WTC11 (cell line): ENCODE results near the gene MECR.

Source experiments
- JUN ChIP-seq: sonication (generic); formaldehyde crosslinking; IDR thresholded peaks from 2 replicates; pipeline ENCODE4 v1.8.0; 2023; ENCODE audit warnings: mild to moderate bottlenecking, missing genetic modification reagents
- RELA ChIP-seq: sonication (generic); formaldehyde crosslinking; IDR thresholded peaks from 2 replicates; pipeline ENCODE4 v1.8.1; 2022; ENCODE audit warnings: missing genetic modification reagents, mild to moderate bottlenecking, borderline replicate concordance
- SMAD3 ChIP-seq: sonication (generic); formaldehyde crosslinking; IDR thresholded peaks from 2 replicates; pipeline ENCODE4 v1.8.0; 2022; ENCODE audit warnings: missing genetic modification reagents, mild to moderate bottlenecking, borderline replicate concordance
- TEAD4 ChIP-seq: sonication (generic); formaldehyde crosslinking; IDR thresholded peaks from 2 replicates; pipeline ENCODE4 v1.8.0; 2022; ENCODE audit warnings: mild to moderate bottlenecking, missing genetic modification reagents
- ZNF423 ChIP-seq: fragments of 250-450 bp; sonication (Bioruptor Pico); IDR thresholded peaks from 2 replicates; pipeline ENCODE4 v2.1.2; 2022; ENCODE audit warnings: mild to moderate bottlenecking, moderate library complexity
- TF ChIP-seq, protein P1 (sequence below): sonication (generic); formaldehyde crosslinking; IDR thresholded peaks from 2 replicates; pipeline ENCODE4 v1.8.1; 2023; ENCODE audit warnings: mild to moderate bottlenecking, missing genetic modification reagents, moderate library complexity
- TF ChIP-seq, protein P2 (sequence below): fragments of 200-600 bp; IDR thresholded peaks from 2 replicates; pipeline ENCODE4 v1.8.0; 2022; ENCODE audit warnings: antibody characterized with exemption

DNA sequence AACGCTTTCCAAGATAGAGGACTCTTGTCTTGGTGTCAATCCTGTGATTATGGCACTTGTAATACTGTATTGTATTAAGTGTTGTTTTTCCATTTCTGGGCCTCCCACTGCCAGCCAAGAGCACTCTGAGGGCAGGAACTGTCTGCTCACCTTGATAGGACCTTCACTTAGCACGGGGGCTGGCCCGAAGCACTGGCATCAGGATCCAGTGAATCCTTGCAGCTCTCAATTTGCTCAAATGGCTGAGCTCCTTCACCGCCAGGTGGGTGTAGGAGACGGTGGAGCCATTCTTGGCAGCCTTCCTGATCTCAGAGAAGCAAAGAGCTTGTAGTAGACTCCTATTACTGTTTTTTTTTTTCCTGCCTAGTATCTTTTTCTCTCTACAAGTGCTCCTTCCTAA is 17.7 kb downstream of the MECR start:
- TF ChIP-seq RELA (CRISPR knock-in tag): no peak
- TF ChIP-seq ZNF423: no peak
- no peak for TF ChIP-seq JUN (CRISPR knock-in tag)
- TF ChIP-seq, protein P1, sequence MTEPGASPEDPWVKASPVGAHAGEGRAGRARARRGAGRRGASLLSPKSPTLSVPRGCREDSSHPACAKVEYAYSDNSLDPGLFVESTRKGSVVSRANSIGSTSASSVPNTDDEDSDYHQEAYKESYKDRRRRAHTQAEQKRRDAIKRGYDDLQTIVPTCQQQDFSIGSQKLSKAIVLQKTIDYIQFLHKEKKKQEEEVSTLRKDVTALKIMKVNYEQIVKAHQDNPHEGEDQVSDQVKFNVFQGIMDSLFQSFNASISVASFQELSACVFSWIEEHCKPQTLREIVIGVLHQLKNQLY (CRISPR knock-in tag): no peak
- no peak for TF ChIP-seq SMAD3 (CRISPR knock-in tag)
- TF ChIP-seq, protein P2, sequence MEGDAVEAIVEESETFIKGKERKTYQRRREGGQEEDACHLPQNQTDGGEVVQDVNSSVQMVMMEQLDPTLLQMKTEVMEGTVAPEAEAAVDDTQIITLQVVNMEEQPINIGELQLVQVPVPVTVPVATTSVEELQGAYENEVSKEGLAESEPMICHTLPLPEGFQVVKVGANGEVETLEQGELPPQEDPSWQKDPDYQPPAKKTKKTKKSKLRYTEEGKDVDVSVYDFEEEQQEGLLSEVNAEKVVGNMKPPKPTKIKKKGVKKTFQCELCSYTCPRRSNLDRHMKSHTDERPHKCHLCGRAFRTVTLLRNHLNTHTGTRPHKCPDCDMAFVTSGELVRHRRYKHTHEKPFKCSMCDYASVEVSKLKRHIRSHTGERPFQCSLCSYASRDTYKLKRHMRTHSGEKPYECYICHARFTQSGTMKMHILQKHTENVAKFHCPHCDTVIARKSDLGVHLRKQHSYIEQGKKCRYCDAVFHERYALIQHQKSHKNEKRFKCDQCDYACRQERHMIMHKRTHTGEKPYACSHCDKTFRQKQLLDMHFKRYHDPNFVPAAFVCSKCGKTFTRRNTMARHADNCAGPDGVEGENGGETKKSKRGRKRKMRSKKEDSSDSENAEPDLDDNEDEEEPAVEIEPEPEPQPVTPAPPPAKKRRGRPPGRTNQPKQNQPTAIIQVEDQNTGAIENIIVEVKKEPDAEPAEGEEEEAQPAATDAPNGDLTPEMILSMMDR: no peak
- no peak for TF ChIP-seq TEAD4 (CRISPR knock-in tag)
